ENCODE results near the gene GPR22.

Gene GPR22

DNA sequence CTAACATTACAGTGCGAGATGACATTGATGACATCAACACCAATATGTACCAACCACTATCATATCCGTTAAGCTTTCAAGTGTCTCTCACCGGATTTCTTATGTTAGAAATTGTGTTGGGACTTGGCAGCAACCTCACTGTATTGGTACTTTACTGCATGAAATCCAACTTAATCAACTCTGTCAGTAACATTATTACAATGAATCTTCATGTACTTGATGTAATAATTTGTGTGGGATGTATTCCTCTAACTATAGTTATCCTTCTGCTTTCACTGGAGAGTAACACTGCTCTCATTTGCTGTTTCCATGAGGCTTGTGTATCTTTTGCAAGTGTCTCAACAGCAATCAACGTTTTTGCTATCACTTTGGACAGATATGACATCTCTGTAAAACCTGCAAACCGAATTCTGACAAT, 4.3 kb downstream of the GPR22 start:
- no peak for DNase-seq (ENCODE audit: low spot score)

DNA sequence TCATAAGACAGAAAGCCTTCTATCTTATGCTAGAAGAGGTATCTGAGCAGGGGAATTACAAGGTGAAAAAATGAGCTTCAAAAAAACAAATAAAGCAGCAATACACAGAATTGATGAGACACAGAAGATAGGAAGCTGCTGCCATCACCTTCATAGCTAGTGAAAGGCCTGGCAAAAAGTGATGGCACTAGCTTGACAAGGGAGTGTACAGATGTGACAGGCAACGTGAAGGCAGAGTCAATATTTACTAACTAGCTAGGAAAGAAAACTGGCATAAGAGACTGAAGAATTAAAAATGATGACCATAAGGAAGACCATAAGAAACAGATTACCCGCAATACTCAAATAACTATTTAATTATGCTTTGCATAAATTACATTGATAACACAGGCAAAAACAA, 9.4 kb downstream of the GPR22 start:
- DNase-seq (ENCODE audit: low spot score) = no peak

DNA sequence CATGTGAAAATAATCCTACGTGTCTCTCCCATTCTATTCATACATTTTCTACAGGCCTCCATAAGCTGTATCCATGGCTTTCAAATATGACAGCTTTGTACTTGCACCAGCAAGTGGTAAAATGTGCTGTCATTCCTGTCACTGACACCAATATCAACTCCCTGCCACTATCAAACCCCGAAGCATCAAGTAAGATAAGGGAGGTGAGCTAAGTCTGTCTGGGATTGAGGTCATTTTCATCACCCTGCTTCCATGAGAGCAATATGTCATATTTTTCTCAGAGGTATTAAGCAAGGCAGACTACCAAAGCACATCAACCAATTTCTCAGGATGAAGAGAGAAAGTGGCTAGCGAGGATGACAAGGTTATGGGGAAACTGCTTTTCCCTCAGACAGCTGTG, 11.1 kb downstream of the GPR22 start:
- no peak for DNase-seq (ENCODE audit: low spot score)

DNA sequence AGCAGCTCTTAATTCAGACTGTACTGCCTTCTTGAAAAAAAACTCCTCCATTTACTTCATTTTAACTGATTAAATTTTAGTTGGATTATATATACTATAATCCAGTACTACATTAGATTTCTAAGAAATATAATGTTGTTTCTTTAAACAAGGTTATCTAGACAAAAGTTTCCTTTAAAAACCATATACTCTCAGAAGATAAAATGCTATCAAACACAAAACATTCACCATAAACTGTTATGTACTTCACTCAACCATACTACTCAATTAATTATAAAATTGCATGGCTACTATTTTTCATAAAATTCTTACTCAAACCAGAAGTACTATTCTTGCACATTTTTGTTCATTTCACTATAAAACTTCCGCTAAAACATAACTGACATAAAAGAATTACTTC, 12.7 kb downstream of the GPR22 start:
- DNase-seq (ENCODE audit: low spot score) = no peak

DNA sequence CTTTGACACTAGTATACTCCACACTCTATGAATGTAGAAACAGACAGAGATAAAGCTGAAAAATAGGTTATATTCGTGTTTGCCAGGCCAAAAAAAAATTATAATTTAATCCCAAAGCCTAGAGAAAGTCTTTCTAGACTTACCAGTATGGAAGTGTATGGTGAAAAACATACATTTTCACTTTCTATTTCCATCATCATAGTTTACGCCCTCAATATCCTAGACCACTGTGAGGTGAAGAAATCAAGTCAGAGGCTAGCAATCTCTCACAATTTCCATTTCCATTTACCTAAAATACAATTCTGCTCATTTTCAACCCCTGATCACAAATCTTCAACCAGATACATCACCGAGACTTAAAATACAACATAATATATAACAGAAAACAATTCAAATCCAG, 16.2 kb downstream of the GPR22 start:
- no peak for DNase-seq (ENCODE audit: low spot score)

DNA sequence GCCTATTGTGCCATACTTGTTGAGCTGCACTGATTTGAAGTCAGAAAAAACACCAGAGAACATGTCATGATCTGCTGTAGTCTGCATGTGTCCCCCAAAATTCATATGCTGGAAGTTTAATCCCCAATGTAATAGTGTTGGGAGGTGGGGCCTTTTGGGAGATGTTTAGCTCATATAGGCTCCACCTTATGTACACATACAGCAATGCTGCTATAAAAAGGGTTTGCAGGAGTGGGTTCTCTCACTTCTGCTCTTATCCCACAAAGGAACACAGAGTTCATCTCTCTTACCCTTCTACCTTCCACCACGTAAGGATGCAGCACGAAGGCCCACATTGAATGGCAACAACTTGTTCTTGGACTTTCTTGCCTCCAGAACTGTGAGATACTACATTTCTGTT, 23.0 kb downstream of the GPR22 start:
- no peak for DNase-seq (ENCODE audit: low spot score)

DNA sequence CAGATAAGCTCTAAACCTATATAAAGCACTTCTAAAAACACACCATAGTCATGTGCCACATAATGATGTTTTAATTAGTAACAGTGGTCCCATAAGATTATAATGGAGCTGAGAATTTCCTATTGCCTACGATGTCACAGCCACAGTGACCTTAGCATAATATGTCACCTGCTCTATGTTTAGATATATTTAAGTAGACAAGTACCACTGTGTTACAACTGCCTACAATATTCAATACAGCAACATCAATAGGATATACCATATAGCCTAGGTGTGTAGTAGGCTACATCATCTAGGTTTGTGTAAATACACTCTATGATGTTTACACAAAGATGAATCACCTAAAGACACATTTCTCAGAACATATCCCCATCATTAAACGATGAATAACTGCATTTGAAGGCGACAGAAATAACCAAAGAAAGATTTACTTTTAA, 24.5 kb downstream of the GPR22 start:
- DNase-seq (ENCODE audit: low spot score) = no peak

DNA sequence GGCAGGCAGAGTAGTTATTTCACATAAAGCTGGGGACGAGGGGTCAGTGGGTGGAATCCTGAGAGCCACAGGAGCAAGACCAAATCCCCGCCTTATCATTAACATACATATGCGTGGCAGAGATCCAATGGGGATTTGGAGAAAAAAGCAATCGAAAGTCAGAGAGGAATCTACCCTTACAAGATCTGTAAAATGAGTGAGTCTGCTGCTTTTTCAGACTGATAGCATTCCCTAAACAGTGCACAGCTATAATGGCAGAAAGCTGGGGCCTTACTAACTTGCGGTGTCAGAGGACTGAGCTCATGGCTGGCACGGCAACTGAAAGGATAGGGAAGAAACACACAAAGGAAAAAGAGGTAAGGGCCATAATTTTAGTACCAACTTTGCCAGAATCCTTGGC, 25.0 kb downstream of the GPR22 start:
- DNase-seq (ENCODE audit: low spot score) = no peak

DNA sequence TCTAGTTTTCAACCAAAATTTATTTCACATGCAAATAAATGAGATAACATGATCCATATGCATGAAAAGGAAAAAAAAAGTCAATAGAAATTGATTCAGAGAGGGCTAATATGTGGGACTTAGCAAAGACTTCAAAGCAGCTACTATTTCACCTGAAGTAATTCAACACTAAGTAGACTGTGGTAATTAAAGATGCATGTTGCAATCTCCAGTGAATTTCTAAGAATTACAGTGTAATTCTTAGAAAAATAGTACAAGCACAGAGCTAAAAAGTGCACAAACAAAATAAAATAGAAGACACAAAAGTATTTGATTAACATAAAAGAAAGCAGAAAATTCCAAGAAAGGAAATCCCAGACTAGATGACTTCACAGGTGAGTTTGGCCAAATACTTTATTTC, 25.7 kb downstream of the GPR22 start:
- DNase-seq (ENCODE audit: low spot score) = no peak

DNA sequence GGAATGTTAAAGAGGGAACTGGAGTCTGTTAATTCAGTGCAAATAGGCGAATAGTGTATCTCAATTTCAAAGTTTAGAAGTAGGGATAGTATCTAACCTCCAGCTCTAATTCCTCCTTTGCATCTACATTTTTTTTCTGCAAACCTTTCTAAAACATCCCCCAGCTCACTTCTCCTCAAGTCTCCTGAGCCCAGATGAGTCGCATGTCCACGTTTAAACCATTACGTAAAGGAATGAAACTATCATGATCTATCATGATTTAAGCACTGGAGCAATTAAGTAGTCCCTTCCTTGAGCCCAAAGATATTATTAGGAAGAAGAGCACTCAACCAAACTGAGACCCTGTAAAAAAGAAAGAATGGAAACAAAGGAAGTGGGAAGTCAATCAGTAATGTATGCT, 29.9 kb downstream of the GPR22 start:
- no peak for DNase-seq (ENCODE audit: low spot score)

DNA sequence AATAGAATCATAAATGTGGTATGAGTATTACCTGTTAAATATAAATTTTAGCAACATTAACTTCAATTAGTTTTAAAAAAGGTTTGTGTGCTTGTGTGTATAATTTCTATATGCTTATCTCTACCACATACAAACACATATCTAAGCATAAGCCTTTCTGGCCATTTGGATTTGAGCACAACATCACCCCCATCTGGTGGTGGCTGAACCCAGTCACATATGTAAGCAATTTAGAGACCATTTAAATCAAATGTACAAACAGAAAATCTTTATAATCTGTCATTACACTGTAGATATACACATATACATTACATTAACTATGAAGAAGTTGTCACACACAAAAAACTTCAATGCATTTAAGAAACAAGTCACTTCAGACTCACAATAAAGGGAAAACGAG, 31.7 kb downstream of the GPR22 start:
- no peak for DNase-seq (ENCODE audit: low spot score)

DNA sequence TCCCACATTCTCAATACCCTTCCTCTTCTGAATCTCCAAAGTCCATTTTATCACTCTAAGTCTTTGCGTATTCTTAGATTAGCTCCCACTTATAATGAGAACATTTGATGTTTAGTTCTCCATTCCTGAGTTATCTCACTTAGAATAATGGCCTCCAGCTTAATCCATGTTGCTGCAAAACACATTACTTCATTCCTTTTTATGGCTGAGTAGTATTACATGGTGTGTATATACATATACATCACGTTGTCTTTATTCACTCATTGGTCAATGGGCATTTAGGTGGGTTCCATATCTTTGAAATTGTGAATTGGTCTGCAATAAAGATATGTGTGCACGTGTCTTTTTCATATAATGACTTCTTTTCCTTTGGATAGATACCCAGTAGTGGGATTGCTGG, 32.3 kb downstream of the GPR22 start:
- DNase-seq (ENCODE audit: low spot score) = no peak

DNA sequence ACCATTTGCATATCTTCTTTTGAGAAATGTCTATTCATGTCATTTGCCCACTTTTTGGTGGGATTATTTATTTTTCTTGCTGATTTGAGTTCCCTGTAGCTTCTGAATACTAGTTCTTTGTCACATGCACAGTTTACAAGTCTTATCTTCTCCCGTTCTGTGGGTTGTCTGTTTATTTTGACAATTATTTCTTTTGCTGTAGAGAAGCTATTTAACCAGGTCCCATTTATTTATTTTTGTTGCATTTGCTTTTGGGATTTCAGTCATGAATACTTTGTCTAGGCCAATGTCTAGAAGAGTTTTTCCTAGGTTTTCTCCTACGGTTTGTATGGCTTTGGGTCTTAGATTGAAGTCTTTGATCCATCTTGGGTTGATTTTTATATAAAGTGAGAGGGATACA, 32.9 kb downstream of the GPR22 start:
- DNase-seq (ENCODE audit: low spot score) = no peak

DNA sequence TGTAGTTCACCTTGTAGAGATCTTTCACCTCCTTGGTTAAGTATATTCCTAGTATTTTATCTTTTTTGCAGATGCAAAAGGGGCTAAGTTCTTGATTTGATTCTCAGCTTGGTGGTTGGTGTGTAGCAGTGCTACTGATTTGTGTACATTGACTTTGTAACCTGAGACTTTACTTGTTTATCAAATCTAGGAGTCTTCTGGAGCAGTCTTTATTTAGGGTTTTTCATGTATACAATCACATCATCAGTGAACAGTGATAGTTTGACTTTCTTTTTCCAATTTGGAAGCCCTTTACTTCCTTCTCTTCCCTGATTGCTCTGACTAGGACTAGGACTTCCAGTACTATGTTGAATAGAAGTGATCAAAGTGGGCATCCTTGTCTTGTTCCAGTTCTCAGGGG, 33.8 kb downstream of the GPR22 start:
- no peak for DNase-seq (ENCODE audit: low spot score)

DNA sequence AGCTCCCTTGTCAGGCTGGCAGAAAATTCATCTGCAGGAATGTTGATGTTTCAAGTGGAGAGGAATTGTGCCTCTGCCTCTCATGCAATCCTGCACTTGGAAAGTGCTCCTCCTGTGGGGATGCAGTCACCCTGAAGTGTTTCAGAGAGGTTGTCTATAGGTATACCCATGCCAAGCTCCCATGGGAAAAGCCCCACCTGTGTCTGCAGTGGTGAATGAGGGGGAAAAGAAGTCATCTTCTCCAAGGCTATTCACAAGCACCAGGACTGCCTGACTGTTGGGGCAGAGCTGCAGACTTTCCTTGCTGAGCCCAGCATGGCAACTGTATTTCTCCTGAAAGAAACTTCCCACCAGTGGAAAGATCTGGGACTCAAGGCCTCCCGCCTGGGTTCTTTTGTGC, 35.5 kb downstream of the GPR22 start:
- no peak for DNase-seq (ENCODE audit: low spot score)

DNA sequence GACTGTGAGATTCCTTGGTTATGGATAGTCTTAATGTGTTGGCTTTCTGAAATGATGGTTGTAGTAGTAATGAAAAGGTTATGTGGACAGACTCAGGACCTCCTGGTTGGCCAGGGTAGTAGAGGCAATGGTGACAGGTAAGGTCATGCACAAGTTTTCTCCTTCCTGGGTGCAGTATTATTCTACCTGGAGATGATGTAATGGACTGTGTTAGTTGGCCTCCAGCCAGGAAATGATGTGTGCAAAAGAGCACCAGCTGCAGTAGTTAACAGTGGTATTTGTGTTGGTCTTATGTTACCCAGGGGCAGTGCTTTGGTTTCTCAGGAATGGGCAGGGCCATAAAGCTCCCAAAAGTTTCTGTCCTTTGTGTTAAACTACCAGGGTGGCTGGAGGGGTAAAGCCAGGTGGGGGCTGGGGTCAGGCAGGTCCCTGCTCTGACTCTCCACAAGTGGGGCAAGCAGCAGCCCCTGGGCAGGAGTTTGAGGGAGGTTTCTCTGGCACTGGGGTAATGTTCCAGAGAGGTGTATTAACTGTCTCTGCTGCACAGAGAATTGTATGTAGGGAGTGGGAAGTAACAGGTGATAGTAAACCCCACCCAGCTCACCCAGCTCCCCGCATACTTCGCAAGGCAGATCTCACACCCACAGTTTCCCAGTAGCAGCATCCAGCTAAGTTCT, 36.3 kb downstream of the GPR22 start:
- DNase-seq (ENCODE audit: low spot score) = no peak

DNA sequence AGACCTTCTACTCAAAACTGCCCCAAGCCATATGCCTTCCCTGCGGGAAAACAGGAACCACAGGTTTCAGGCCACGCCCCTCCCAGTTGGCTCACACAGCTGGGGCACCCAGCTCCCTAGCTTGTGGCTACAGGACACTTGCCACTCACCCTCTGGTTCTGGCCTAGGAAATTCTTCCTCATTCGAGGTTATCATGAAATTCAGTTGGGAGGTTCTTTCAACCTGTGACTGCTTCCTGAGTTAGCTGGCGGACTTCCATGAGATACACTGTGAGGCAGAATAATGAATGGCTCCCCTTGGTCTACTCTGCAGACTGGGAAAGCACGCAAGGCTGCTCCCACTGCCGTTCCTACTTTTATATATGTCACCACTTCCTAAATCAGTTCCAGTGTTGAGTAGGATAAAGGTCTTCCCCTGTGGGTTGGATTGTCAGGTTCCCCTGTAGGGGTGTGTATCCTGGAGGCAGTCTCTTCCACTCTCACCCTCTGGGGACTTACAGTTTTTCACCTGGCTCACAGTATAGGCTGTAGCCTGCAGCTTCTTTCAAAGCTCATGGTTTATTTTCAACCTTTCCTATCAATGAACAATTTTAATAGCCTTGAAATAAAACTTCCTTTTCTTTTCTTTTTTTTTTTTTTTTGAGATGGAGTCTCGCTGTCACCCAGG, 37.0 kb downstream of the GPR22 start:
- no peak for DNase-seq (ENCODE audit: low spot score)

Data from left forelimb (tissue), 1 donor.